Measurements from ENCODE around the gene PRKCZ. TPM values are rescaled to one million over a fixed set of nuclear protein-coding genes. Genes with fewer than 3 reads are reported as not detected.

Gene PRKCZ
- total and polyA plus RNA-seq, 2 experiments from 2014 or later: 1.4 to 2.8 TPM

- H3K9me3 ChIP-seq (ENCODE audit: low read depth): no peaks in the 10 kb centered on the region
- no peak overlapping the region for H3K4me2 ChIP-seq (ENCODE audit: unreplicated experiment)
- H3K27ac ChIP-seq: no peak overlapping the region
- H3K27me3 ChIP-seq (replicated peaks; ENCODE audit: insufficient read depth): peaks cover 32% of the 10 kb centered on the region
- H3K9ac ChIP-seq: no peak overlapping the region
- H3F3A ChIP-seq (ENCODE audit: insufficient read depth): no peaks in the 10 kb centered on the region
- H4K20me1 ChIP-seq (ENCODE audit: insufficient read depth): no peaks in the 10 kb centered on the region
- WGBS, 2 experiments (ENCODE audit: low coverage in 1 of 2, low lambda C conversion rate in 2 of 2, missing lambda C conversion rate in 2 of 2): 73 to 80% methylated on average over 19 to 25 of the region's 25 CpGs
- no peak overlapping the region for H2AFZ ChIP-seq
- H3K4me1 ChIP-seq (ENCODE audit: insufficient read depth): peaks cover 4% of the 10 kb centered on the region; the same call in 1 of the 2 replicates
- DNase-seq: no peak
- H3K36me3 ChIP-seq (ENCODE audit: low read depth): no peaks in the 10 kb centered on the region
- H3K9me2 ChIP-seq (ENCODE audit: insufficient read depth): no peaks in the 10 kb centered on the region
- TF ChIP-seq EZH2phosphoT487 (IDR thresholded peaks at IDR 0.05; ENCODE audit: insufficient read depth, low read depth) (no peak), EZH2 (IDR thresholded peaks at IDR 0.05; ENCODE audit: insufficient read depth, poor library complexity, severe bottlenecking) (no peak)
- no peaks in the 10 kb centered on the region for H3K79me2 ChIP-seq (ENCODE audit: insufficient read depth)
- H3K4me3 ChIP-seq: no peak overlapping the region
- in situ Hi-C loops (cut with MboI): no loop called here
Observed at GRCh38 chr1:2047749-2048729, 2.2 kb upstream of the PRKCZ start.

- H3K9me2 ChIP-seq (ENCODE audit: insufficient read depth): no peaks in the 10 kb centered on the region
- no peak overlapping the region for H3K27ac ChIP-seq
- no peak overlapping the region for H3K4me2 ChIP-seq (ENCODE audit: unreplicated experiment)
- peak; percentile 17 for DNase-seq
- no peaks in the 10 kb centered on the region for H3F3A ChIP-seq (ENCODE audit: insufficient read depth)
- 58 to 66% methylated on average over 13 to 14 of the region's 14 CpGs for WGBS, 2 experiments (ENCODE audit: low coverage in 1 of 2, low lambda C conversion rate in 2 of 2, missing lambda C conversion rate in 2 of 2)
- H3K36me3 ChIP-seq (ENCODE audit: low read depth): no peaks in the 10 kb centered on the region
- H3K4me3 ChIP-seq: no peak overlapping the region
- H4K20me1 ChIP-seq (ENCODE audit: insufficient read depth): no peaks in the 10 kb centered on the region
- H3K79me2 ChIP-seq (ENCODE audit: insufficient read depth): no peaks in the 10 kb centered on the region
- no peak overlapping the region for H2AFZ ChIP-seq
- TF ChIP-seq EZH2phosphoT487 (IDR thresholded peaks at IDR 0.05; ENCODE audit: insufficient read depth, low read depth): no peak
- no peak for TF ChIP-seq EZH2 (IDR thresholded peaks at IDR 0.05; ENCODE audit: insufficient read depth, poor library complexity, severe bottlenecking)
- H3K4me1 ChIP-seq (ENCODE audit: insufficient read depth): peaks cover 4% of the 10 kb centered on the region; the same call in 1 of the 2 replicates
- in situ Hi-C loops (cut with MboI): no loop called here
- no peak overlapping the region for H3K9ac ChIP-seq
- no peaks in the 10 kb centered on the region for H3K9me3 ChIP-seq (ENCODE audit: low read depth)
- peaks cover 32% of the 10 kb centered on the region for H3K27me3 ChIP-seq (replicated peaks; ENCODE audit: insufficient read depth)
Observed at GRCh38 chr1:2049225-2049717, 940 bp upstream of the PRKCZ start.

- H3K9me2 ChIP-seq (ENCODE audit: insufficient read depth): no peaks in the 10 kb centered on the region
- WGBS, 2 experiments (ENCODE audit: low coverage in 1 of 2, low lambda C conversion rate in 2 of 2, missing lambda C conversion rate in 2 of 2): 4 to 8% methylated on average over 23 to 24 of the region's 51 CpGs
- H3K4me2 ChIP-seq (ENCODE audit: unreplicated experiment): no peak overlapping the region
Observed at GRCh38 chr1:2050461-2050792, 216 bp downstream of the PRKCZ start.

GRCh38 chr1:2050793-2051682 is 827 bp downstream of the PRKCZ start:
- no peak for DNase-seq
- no peaks in the 10 kb centered on the region for H3K79me2 ChIP-seq (ENCODE audit: insufficient read depth)
- H3K9me2 ChIP-seq (ENCODE audit: insufficient read depth): no peaks in the 10 kb centered on the region
- H4K20me1 ChIP-seq (ENCODE audit: insufficient read depth): no peaks in the 10 kb centered on the region
- no peak overlapping the region for H2AFZ ChIP-seq
- H3K9ac ChIP-seq: no peak overlapping the region
- in situ Hi-C loops (cut with MboI): no loop called here
- WGBS, 2 experiments (ENCODE audit: low coverage in 1 of 2, low lambda C conversion rate in 2 of 2, missing lambda C conversion rate in 2 of 2): 7 to 9% methylated on average over 46 to 73 of the region's 84 CpGs
- H3K9me3 ChIP-seq (ENCODE audit: low read depth): no peaks in the 10 kb centered on the region
- no peak overlapping the region for H3K4me2 ChIP-seq (ENCODE audit: unreplicated experiment)
- H3K27me3 ChIP-seq (replicated peaks; ENCODE audit: insufficient read depth): peaks cover 32% of the 10 kb centered on the region
- H3K36me3 ChIP-seq (ENCODE audit: low read depth): no peaks in the 10 kb centered on the region
- H3K27ac ChIP-seq: no peak overlapping the region
- no peaks in the 10 kb centered on the region for H3K4me1 ChIP-seq (ENCODE audit: insufficient read depth)
- no peaks in the 10 kb centered on the region for H3F3A ChIP-seq (ENCODE audit: insufficient read depth)
- TF ChIP-seq EZH2phosphoT487 (IDR thresholded peaks at IDR 0.05; ENCODE audit: insufficient read depth, low read depth) (0 out of 2 replicates have a peak, but pooled peaks have one; percentile 61), EZH2 (IDR thresholded peaks at IDR 0.05; ENCODE audit: insufficient read depth, poor library complexity, severe bottlenecking) (peak; percentile 79)
- no peak overlapping the region for H3K4me3 ChIP-seq

More at GRCh38 chr1:2050461-2050792, 216 bp downstream of the PRKCZ start:
- H3K4me3 ChIP-seq: no peak overlapping the region
- H3K27ac ChIP-seq: no peak overlapping the region
- no peaks in the 10 kb centered on the region for H3K79me2 ChIP-seq (ENCODE audit: insufficient read depth)
- no peaks in the 10 kb centered on the region for H3K36me3 ChIP-seq (ENCODE audit: low read depth)
- H4K20me1 ChIP-seq (ENCODE audit: insufficient read depth): no peaks in the 10 kb centered on the region
- H3F3A ChIP-seq (ENCODE audit: insufficient read depth): no peaks in the 10 kb centered on the region
- in situ Hi-C loops (cut with MboI): no loop called here
- no peak overlapping the region for H3K9ac ChIP-seq
- DNase-seq: no peak
- no peaks in the 10 kb centered on the region for H3K4me1 ChIP-seq (ENCODE audit: insufficient read depth)
- TF ChIP-seq EZH2 (IDR thresholded peaks at IDR 0.05; ENCODE audit: insufficient read depth, poor library complexity, severe bottlenecking) (no peak), EZH2phosphoT487 (IDR thresholded peaks at IDR 0.05; ENCODE audit: insufficient read depth, low read depth) (0 out of 2 replicates have a peak, but pooled peaks have one; percentile 3)
- peaks cover 32% of the 10 kb centered on the region for H3K27me3 ChIP-seq (replicated peaks; ENCODE audit: insufficient read depth)
- H2AFZ ChIP-seq: no peak overlapping the region
- no peaks in the 10 kb centered on the region for H3K9me3 ChIP-seq (ENCODE audit: low read depth)

All from GM23248 (cell line).